ENCODE results near the gene NFS1. TPM values are rescaled to one million over a fixed set of nuclear protein-coding genes. Genes with fewer than 3 reads are reported as not detected.

NFS1 gene
- total RNA-seq, 2 experiments from 2014 or later: 10.6 to 11.5 TPM

- no peaks in the 10 kb centered on the region for H3K27me3 Mint-ChIP-seq
- POLR2A ChIA-PET: interaction anchor here (0.7 to 6.8 kb wide), 15 partner anchors 10 to 1899 kb away, joined by 3 to 147 read pairs (median 7); partner anchors contain the start of genes CEP250, CPNE1, NFS1 and PHF20
- CTCF ChIA-PET: interaction anchor here (0.6 to 4.4 kb wide), 27 partner anchors 13 to 172 kb away, joined by 3 to 57 read pairs (median 4); partner anchors contain the start of genes CPNE1, ERGIC3, NFS1 and RBM12
- peak; percentile 59 for TF ChIP-seq CTCF (IDR thresholded peaks at IDR 0.05)
- peaks cover 7% of the 10 kb centered on the region for H3K36me3 Mint-ChIP-seq (ENCODE audit: low read depth)
- Histone ChIP-seq H3K27me3 (ENCODE audit: control insufficient read depth in 1 of 2, insufficient read depth in 2 of 2, low read length in 2 of 2) (no peaks in the 10 kb centered on the region), H3K4me3 (ENCODE audit: low read length) (peak overlapping the region; percentile 66), H3K9me3 (ENCODE audit: control insufficient read depth in 1 of 2, insufficient read depth in 1 of 2, low read length in 2 of 2) (no peaks in the 10 kb centered on the region), H3K27ac (ENCODE audit: low read depth in 1 of 2, low read length in 2 of 2) (peak overlapping the region in 1 of 2 donors; percentile 15), H3K4me1 (ENCODE audit: insufficient read depth, low read length) (peaks cover 45% of the 10 kb centered on the region), H3K36me3 (ENCODE audit: insufficient read depth, low read length) (no peaks in the 10 kb centered on the region)
- H3K9me3 Mint-ChIP-seq: no peaks in the 10 kb centered on the region
- intact Hi-C loops (cut with DNase I, micrococcal nuclease): loop anchor here (1.0 to 10.0 kb wide), 9 partner anchors 45 to 1627 kb away; partner anchors contain the start of genes ACSS2 (in 1 of the 2), CPNE1 (in 1 of the 2), ERGIC3 (in 1 of the 2) and GGT7 (in 1 of the 2)
- ATAC-seq (ENCODE audit: poor library complexity) (peak; percentile 9), DNase-seq (peak; percentile 50 to 91 (median 68))
- peaks cover 39% of the 10 kb centered on the region for H3K4me1 Mint-ChIP-seq (ENCODE audit: low read depth)
- peak overlapping the region; percentile 94 for H3K27ac Mint-ChIP-seq
- H3K4me3 Mint-ChIP-seq: peak overlapping the region; percentile 91
Measured at GRCh38 chr20:35619196-35620095, 79.7 kb downstream of the NFS1 start.

- peak overlapping the region; percentile 91 for H3K4me3 Mint-ChIP-seq
- no peaks in the 10 kb centered on the region for H3K9me3 ChIP-seq (ENCODE audit: control insufficient read depth in 1 of 2, insufficient read depth in 1 of 2, low read length in 2 of 2)
- no peaks in the 10 kb centered on the region for H3K36me3 ChIP-seq (ENCODE audit: insufficient read depth, low read length)
- CTCF ChIA-PET: interaction anchor here (0.7 to 4.4 kb wide), 16 partner anchors 12 to 171 kb away, joined by 3 to 57 read pairs (median 5); partner anchors contain the start of genes CPNE1, NFS1, RBM12 and RBM39
- TF ChIP-seq CTCF (IDR thresholded peaks at IDR 0.05): no peak
- H3K4me1 Mint-ChIP-seq (ENCODE audit: low read depth): peaks cover 39% of the 10 kb centered on the region
- H3K27ac Mint-ChIP-seq: peak overlapping the region; percentile 94
- H3K27me3 ChIP-seq (ENCODE audit: control insufficient read depth in 1 of 2, insufficient read depth in 2 of 2, low read length in 2 of 2): no peaks in the 10 kb centered on the region
- POLR2A ChIA-PET: interaction anchor here (0.7 to 6.8 kb wide), 13 partner anchors 9 to 336 kb away, joined by 3 to 147 read pairs (median 8); partner anchors contain the start of genes CEP250, CPNE1, NFS1 and PHF20
- H3K27ac ChIP-seq (ENCODE audit: low read depth in 1 of 2, low read length in 2 of 2): no peak overlapping the region
- no peaks in the 10 kb centered on the region for H3K9me3 Mint-ChIP-seq
- H3K4me3 ChIP-seq (ENCODE audit: low read length): peak overlapping the region; percentile 66
- no peak for ATAC-seq (ENCODE audit: poor library complexity)
- intact Hi-C loops (cut with DNase I, micrococcal nuclease): loop anchor here (1.0 to 10.0 kb wide), 8 partner anchors 46 to 1626 kb away; partner anchors contain the start of genes ACSS2 (in 1 of the 2), CPNE1 (in 1 of the 2), ERGIC3 (in 1 of the 2) and GGT7 (in 1 of the 2)
- peak in 4 of 14 experiments; percentile 21 to 58 (median 42) for DNase-seq
- H3K36me3 Mint-ChIP-seq (ENCODE audit: low read depth): peaks cover 7% of the 10 kb centered on the region
- H3K4me1 ChIP-seq (ENCODE audit: insufficient read depth, low read length): peaks cover 45% of the 10 kb centered on the region
- H3K27me3 Mint-ChIP-seq: no peaks in the 10 kb centered on the region
Measured at GRCh38 chr20:35618263-35619131, 80.7 kb downstream of the NFS1 start.

Other genes with a start within 250 kb of the NFS1 start
- 10 to 100 TPM; 27.6 to 33.1 TPM for gene CEP250, start 243.8 kb downstream of the NFS1 start, total RNA-seq
- gene C20orf173, start 169.7 kb downstream of the NFS1 start, total RNA-seq: not detected
- gene ERGIC3, start 157.3 kb downstream of the NFS1 start, total RNA-seq: 100 to 1,000 TPM; 144 to 146 TPM
- 10 to 100 TPM; 15.5 to 17.1 TPM for gene SPAG4, start 83.5 kb downstream of the NFS1 start, total RNA-seq
- gene CPNE1, start 34.5 kb downstream of the NFS1 start, total RNA-seq: 100 to 1,000 TPM; 146 to 153 TPM
- 10 to 100 TPM; 91.7 to 95.2 TPM for gene RBM12, start 34.5 kb downstream of the NFS1 start, total RNA-seq
- gene ROMO1, start 53 bp upstream of the NFS1 start, total RNA-seq: 10 to 100 TPM; 32.9 to 35.8 TPM
- gene RBM39, start 42.9 kb upstream of the NFS1 start, total RNA-seq: 1,000 to 10,000 TPM; 1,057 to 1,091 TPM
- 100 to 1,000 TPM; 119 to 126 TPM for gene PHF20, start 72.7 kb upstream of the NFS1 start, total RNA-seq